Activated CD4-positive, alpha-beta memory T cell treated with anti-CD3 and anti-CD28 coated beads for 36 hours (primary cell): Measurements from ENCODE around the gene P2RY14. TPM values are rescaled to one million over a fixed set of nuclear protein-coding genes. Genes with fewer than 3 reads are reported as not detected.
"Not testable (repeated sequence)": the region's sequence is repeated elsewhere in the genome, so short reads cannot be mapped to it uniquely, and the experiment has no call there.

Experiments
- CTCF ChIA-PET: fragments of 350-600 bp; sonication (Branson Sonifier 250); formaldehyde crosslinking; loops from one replicate; lab custom pipeline; 2021; ENCODE audit warnings: antibody characterized with exemption, inconsistent platforms; lab: Charles Lee
- POLR2A ChIA-PET: fragments of 350-600 bp; sonication (Branson Sonifier 250); formaldehyde crosslinking; loops from one replicate; lab custom pipeline; 2021; ENCODE audit warnings: antibody characterized with exemption; lab: Charles Lee
- DNase-seq: peaks from one replicate; pipeline ENCODE4 v3.0.0-alpha.2; 2020
- H3K27ac Mint-ChIP-seq: one replicate; pipeline ENCODE4 v1.8.0; 2021; ENCODE audit warnings: mixed read lengths
- H3K27me3 Mint-ChIP-seq: one replicate; pipeline ENCODE4 v1.8.0; 2021; ENCODE audit warnings: mixed read lengths
- H3K36me3 Mint-ChIP-seq: one replicate; pipeline ENCODE4 v1.8.0; 2021; ENCODE audit warnings: mixed read lengths
- H3K4me1 Mint-ChIP-seq: one replicate; pipeline ENCODE4 v1.8.0; 2021; ENCODE audit warnings: low read depth, mixed read lengths
- H3K4me3 Mint-ChIP-seq: one replicate; pipeline ENCODE4 v1.8.0; 2021; ENCODE audit warnings: mild to moderate bottlenecking, mixed read lengths
- H3K9me3 Mint-ChIP-seq: one replicate; pipeline ENCODE4 v1.8.0; 2021; ENCODE audit warnings: mixed read lengths
- intact Hi-C: fragments of 100-400 bp; cut with micrococcal nuclease; formaldehyde crosslinking; loops from one replicate; pipeline ENCODE4 v1.15.1; 2023
- total RNA-seq, 2 experiments: library from RNA; stranded (reverse); gene quantifications; one replicate each; pipeline ENCODE4 v1.2.3, GENCODE V29; 2021

Gene P2RY14
- total RNA-seq, 2 experiments from 2014 or later = 0.17 to 0.26 TPM

DNA sequence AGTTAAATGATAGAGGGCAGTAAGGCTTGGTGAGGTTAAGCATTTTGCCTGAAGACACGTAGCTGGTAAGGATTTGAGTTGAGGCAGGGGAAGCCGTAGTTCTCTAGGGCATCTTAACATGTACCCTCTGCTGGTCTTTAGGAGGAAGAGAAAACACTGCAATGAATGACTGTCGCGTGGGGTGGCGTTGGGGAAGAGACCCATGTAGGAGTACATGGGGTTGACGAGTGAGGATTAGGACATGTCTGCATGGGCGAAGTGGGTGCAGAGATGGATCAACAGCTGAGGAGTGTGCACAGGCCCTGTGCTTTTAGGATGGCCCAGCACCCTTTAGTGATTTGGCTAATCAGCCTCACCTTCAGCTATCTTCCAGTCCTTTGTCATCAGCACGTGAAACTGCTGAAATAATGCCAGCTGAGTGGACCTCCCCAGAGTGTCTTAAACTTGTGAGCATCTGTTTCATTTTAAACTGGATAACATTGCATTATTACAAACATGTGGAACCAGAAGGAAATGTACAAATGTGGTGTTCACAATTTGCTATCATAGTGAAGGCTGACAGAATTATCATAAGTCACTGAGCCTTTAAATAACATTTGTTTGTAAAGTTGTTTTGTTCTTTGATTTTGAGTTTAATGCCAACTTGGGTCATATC, 15.3 kb downstream of the P2RY14 start:
- H3K27me3 Mint-ChIP-seq = no peaks in the 10 kb centered on the region
- no peaks in the 10 kb centered on the region for H3K4me1 Mint-ChIP-seq
- POLR2A ChIA-PET = no interaction called here
- H3K9me3 Mint-ChIP-seq = no peaks in the 10 kb centered on the region
- H3K36me3 Mint-ChIP-seq = no peaks in the 10 kb centered on the region
- no peak for DNase-seq
- intact Hi-C loops = no loop called here
- H3K27ac Mint-ChIP-seq = no peak overlapping the region
- no peak overlapping the region for H3K4me3 Mint-ChIP-seq
- CTCF ChIA-PET = interaction anchor here (2.5 kb wide), 1 partner anchor 35 kb away, joined by 13 read pairs; no protein-coding TSS in a partner anchor

DNA sequence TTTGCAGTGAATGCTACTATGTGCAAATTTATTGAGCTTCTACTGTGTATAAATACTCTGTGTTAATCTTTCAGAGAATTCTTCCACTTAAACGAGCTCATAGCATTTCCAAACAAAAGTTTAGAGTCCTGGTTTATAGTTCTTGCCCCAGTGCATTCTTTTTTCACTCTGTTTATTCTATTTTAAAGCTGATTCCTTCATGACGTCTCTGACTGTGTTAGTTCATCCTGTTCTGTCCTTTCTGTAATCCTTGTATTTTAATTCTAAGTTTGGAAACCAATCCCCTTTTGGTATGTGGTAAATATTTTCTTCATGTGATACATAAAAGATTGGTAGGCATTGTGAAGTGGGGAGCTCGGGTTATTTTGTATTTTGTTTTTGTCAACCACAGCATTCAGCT, 18.7 kb downstream of the P2RY14 start:
- Mint-ChIP-seq H3K36me3 (no peaks in the 10 kb centered on the region), H3K27ac (no peak overlapping the region), H3K27me3 (no peaks in the 10 kb centered on the region), H3K4me1 (no peaks in the 10 kb centered on the region), H3K4me3 (no peak overlapping the region), H3K9me3 (no peaks in the 10 kb centered on the region)
- no peak for DNase-seq
- POLR2A ChIA-PET = no interaction called here
- intact Hi-C loops = no loop called here
- CTCF ChIA-PET = interaction anchor here (0.9 kb wide), 1 partner anchor 92 kb away, joined by 5 read pairs; no protein-coding TSS in a partner anchor

DNA sequence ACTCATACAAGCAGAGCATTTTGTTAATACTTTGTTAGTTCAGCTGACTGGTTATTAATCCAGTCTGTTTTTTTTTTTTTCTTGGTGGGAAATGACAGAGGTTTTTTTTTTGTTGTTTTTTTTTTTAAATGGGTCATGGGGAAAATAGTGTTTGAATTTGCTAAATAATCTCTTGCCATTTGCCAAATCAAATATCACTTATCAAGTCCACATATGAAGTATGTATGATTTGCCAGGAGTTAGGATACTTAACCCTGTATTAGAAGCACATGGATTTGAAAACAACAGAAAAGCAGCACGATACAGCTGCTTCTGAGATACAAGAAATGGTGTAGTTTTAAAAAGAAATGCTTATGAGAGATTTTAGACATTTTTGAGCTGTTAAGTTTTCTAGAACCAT, 21.6 kb downstream of the P2RY14 start:
- ChIA-PET CTCF (interaction anchor here (0.7 to 1.7 kb wide), 3 partner anchors 12 to 89 kb away, joined by 3 to 9 read pairs (median 4); no protein-coding TSS in a partner anchor), POLR2A (interaction anchor here (0.7 kb wide), 1 partner anchor 497 kb away, joined by 4 read pairs; no protein-coding TSS in a partner anchor)
- Mint-ChIP-seq H3K27me3 (no peaks in the 10 kb centered on the region), H3K4me1 (no peaks in the 10 kb centered on the region), H3K36me3 (no peaks in the 10 kb centered on the region), H3K4me3 (no peak overlapping the region), H3K9me3 (no peaks in the 10 kb centered on the region), H3K27ac (no peak overlapping the region)
- intact Hi-C loops = no loop called here
- DNase-seq = no peak

DNA sequence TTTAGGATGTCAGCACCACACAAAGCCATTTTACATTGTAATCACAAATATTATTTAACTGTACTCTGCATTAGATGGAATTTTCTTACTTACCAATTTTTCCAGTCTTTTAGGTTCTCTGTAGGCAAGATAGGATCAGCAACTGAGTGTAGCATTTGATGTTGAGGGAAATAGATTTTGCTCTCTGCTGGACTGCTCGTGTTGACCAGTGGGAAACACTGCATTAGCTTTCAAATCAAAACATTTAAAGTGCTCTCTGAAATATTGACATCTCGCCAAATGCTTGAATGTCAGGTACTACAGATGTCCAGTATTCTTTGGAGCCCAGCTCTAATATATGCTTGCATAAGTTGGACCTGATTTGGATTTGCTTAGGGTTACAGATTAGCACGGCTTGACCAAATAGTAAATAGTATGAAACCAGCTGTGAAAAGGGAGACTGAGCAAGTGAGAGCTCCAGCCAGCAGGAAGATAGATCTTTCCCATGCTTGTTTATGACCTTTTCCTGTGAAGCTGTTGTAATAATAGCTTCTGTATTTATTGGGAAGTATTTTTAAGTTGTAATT, 29.5 kb downstream of the P2RY14 start:
- Mint-ChIP-seq H3K4me1 (no peaks in the 10 kb centered on the region), H3K27ac (no peak overlapping the region), H3K9me3 (peaks cover 5% of the 10 kb centered on the region), H3K27me3 (no peaks in the 10 kb centered on the region), H3K4me3 (no peak overlapping the region), H3K36me3 (no peaks in the 10 kb centered on the region)
- intact Hi-C loops = no loop called here
- ChIA-PET CTCF (no interaction called here), POLR2A (no interaction called here)
- no peak for DNase-seq

DNA sequence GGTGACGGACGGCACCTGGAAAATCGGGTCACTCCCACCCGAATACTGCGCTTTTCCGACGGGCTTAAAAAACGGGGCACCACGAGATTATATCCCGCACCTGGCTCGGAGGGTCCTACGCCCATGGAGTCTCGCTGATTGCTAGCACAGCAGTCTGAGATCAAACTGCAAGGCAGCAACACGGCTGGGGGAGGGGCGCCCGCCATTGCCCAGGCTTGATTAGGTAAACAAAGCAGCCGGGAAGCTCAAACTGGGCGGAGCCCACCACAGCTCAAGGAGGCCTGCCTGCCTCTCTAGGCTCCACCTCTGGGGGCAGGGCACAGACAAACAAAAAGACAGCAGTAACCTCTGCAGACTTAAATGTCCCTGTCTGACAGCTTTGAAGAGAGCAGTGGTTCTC, 36.3 kb downstream of the P2RY14 start:
- DNase-seq, H3K36me3 Mint-ChIP-seq, H3K27me3 Mint-ChIP-seq, POLR2A ChIA-PET, H3K4me3 Mint-ChIP-seq, intact Hi-C loops, H3K9me3 Mint-ChIP-seq, H3K27ac Mint-ChIP-seq, CTCF ChIA-PET, H3K4me1 Mint-ChIP-seq: not testable (repeated sequence)

DNA sequence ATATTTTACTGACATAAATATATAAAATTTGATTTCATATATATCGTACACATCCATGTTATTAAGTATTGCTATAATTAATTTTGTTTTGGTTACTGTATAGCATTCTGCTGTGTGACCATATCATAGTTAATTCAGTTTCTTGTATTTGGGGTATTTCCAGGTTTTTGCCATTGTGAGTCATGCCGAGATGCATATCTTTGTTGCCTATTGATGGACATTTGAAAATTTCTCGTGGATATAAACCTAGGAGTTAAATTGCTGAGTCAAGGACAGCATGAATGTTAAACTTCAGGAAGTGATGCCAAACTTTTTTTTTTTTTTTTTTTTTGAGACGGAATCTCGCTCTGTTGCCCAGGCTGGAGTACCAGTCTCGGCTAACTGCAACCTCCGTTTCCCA, 41.6 kb downstream of the P2RY14 start:
- Mint-ChIP-seq H3K4me1 (no peaks in the 10 kb centered on the region), H3K4me3 (no peak overlapping the region), H3K27me3 (no peaks in the 10 kb centered on the region), H3K27ac (no peak overlapping the region), H3K9me3 (no peaks in the 10 kb centered on the region), H3K36me3 (no peaks in the 10 kb centered on the region)
- ChIA-PET CTCF (no interaction called here), POLR2A (no interaction called here)
- intact Hi-C loops = no loop called here
- no peak for DNase-seq

DNA sequence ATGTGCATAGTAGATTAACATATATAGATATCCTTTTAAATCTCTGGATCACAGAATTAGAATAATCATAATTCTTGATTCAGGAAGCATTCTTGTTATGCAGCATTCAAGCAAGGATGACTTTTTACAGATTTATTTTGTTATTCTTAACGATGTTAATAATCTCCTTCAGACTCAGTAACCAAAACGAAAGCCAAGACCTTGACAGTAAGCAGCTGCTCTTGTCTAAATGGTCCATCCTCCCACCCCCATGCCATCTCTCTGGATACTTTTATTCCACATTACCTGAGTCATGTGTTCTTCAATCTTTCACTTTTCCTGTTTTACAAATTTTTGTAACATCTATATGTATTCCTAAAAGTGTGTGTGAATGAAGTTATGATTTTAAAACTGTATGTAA, 42.0 kb downstream of the P2RY14 start:
- H3K9me3 Mint-ChIP-seq = no peaks in the 10 kb centered on the region
- no peaks in the 10 kb centered on the region for H3K4me1 Mint-ChIP-seq
- no peak overlapping the region for H3K4me3 Mint-ChIP-seq
- no peak overlapping the region for H3K27ac Mint-ChIP-seq
- intact Hi-C loops = no loop called here
- ChIA-PET CTCF (no interaction called here), POLR2A (no interaction called here)
- no peaks in the 10 kb centered on the region for H3K36me3 Mint-ChIP-seq
- H3K27me3 Mint-ChIP-seq = no peaks in the 10 kb centered on the region
- no peak for DNase-seq

DNA sequence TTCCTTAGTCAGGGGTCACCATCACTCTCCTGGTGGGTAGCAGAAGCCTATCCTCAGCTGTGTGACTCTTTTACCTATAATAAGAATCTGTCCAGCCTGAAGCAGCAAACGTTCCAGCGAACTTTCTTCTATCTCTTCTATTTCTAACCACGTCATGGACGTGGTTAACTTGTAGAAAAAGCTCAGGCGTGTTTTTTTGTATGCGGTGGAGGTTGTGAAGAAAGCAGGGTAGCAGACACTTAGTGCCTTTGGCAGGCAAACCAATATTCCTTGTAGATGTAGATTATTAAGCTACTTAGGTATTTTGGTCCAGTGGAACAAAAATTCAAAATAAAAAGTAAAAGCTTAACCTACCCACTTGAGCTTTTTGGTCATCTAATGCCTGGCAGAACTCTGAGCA, 43.5 kb downstream of the P2RY14 start:
- H3K36me3 Mint-ChIP-seq = no peaks in the 10 kb centered on the region
- POLR2A ChIA-PET = interaction anchor here (0.6 to 1.1 kb wide), 2 partner anchors 33 to 38 kb away, joined by 3 to 6 read pairs; no protein-coding TSS in a partner anchor
- CTCF ChIA-PET = interaction anchor here (0.8 to 2.1 kb wide), 5 partner anchors 19 to 79 kb away, joined by 3 to 10 read pairs (median 4); no protein-coding TSS in a partner anchor
- intact Hi-C loops = no loop called here
- no peaks in the 10 kb centered on the region for H3K9me3 Mint-ChIP-seq
- H3K4me3 Mint-ChIP-seq = no peak overlapping the region
- DNase-seq = no peak
- no peaks in the 10 kb centered on the region for H3K27me3 Mint-ChIP-seq
- no peak overlapping the region for H3K27ac Mint-ChIP-seq
- H3K4me1 Mint-ChIP-seq = peaks cover 11% of the 10 kb centered on the region

DNA sequence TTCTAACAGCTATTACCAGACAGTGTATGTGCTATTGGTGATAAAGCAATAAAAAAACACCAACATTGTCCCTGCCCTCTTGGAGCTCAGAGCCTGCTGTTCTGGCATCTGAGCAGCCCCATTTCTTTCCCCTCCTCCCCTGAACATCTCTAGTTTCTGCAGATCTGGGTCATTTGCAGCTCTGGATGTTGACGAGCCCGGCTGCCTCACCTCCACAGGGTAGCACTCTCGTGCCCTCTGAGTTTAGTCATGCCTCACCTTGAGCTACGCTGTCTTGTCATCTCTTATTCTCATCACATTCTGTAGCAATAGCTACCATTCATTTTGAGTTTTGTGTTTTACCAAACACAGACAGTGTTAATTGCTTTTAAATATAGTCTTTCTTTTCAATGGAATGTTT, 45.4 kb downstream of the P2RY14 start:
- Mint-ChIP-seq H3K4me3 (no peak overlapping the region), H3K27me3 (no peaks in the 10 kb centered on the region), H3K27ac (no peak overlapping the region), H3K9me3 (no peaks in the 10 kb centered on the region), H3K36me3 (no peaks in the 10 kb centered on the region), H3K4me1 (peaks cover 20% of the 10 kb centered on the region)
- POLR2A ChIA-PET = no interaction called here
- DNase-seq = no peak
- intact Hi-C loops = no loop called here
- CTCF ChIA-PET = interaction anchor here (1.4 to 1.5 kb wide), 3 partner anchors 50 to 95 kb away, joined by 3 to 7 read pairs (median 6); no protein-coding TSS in a partner anchor

DNA sequence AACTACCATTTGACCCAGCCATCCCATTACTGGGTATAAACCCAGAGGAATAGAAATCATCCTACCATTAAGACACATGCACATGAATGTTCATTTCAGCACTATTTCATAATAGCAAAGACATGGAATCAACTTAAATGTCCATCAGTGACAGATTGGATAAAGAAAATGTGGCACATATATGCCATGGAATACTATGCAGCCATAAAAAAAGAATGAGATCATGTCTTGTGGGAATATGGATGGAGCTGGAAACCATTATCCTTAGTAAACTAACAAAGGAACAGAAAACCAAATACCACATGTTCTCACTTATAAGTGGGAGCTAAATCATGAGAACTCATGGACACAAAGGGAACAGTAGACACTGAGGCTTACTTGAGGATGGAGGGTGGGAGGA, 45.9 kb downstream of the P2RY14 start:
- H3K27me3 Mint-ChIP-seq, DNase-seq, H3K27ac Mint-ChIP-seq, POLR2A ChIA-PET, H3K36me3 Mint-ChIP-seq, intact Hi-C loops, H3K9me3 Mint-ChIP-seq, H3K4me3 Mint-ChIP-seq: not testable (repeated sequence)
- H3K4me1 Mint-ChIP-seq = peaks cover 26% of the 10 kb centered on the region
- CTCF ChIA-PET = interaction anchor here (1.5 kb wide), 2 partner anchors 50 to 52 kb away, joined by 6 to 7 read pairs; no protein-coding TSS in a partner anchor

DNA sequence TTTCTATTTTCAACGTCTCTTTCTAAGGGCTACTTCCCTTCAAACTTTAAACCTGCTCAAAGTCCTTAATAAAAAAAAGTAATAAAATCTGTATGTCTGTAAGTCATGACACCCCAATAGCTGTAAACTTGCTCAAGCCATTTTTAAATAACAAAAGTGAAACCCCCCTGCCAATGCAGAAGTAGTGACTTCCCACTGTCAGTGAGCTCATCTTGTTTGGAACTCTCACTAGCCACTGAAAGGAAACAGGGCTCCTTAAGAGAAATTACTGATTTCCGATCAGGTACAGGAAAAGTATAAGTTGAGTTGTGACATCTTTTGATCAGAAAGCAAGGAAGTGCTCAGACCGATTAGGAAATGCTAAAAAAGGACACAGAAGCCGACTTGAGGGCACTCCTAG, 47.7 kb downstream of the P2RY14 start:
- H3K4me3 Mint-ChIP-seq = no peak overlapping the region
- intact Hi-C loops = no loop called here
- H3K36me3 Mint-ChIP-seq = no peaks in the 10 kb centered on the region
- CTCF ChIA-PET = interaction anchor here (0.6 to 7.1 kb wide), 6 partner anchors 49 to 688 kb away, joined by 3 to 155 read pairs (median 8); partner anchors contain the start of gene P2RY14
- peaks cover 40% of the 10 kb centered on the region for H3K4me1 Mint-ChIP-seq
- no peaks in the 10 kb centered on the region for H3K27me3 Mint-ChIP-seq
- POLR2A ChIA-PET = interaction anchor here (0.8 to 1.2 kb wide), 5 partner anchors 23 to 75 kb away, joined by 3 to 8 read pairs (median 3); partner anchors contain the start of gene P2RY14
- no peaks in the 10 kb centered on the region for H3K9me3 Mint-ChIP-seq
- no peak for DNase-seq
- H3K27ac Mint-ChIP-seq = no peak overlapping the region

DNA sequence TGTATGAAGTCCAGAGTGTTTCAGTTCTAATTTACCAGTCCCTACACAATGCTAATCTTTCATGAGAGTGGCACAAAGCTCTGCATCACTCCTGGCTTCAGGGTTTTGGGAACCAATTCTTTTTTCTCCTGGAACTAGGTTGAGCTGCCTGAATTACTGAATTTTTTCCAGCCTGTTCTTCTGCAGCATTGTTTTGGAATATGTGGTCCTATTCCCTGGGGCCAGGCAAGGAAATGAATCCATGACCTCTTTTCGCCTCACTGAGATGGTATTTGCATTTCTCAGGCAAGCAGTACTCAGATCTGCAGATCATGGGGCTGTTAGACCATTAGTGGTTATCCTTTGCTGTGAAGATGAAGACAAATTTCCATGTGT, 49.7 kb downstream of the P2RY14 start:
- H3K27me3 Mint-ChIP-seq = no peaks in the 10 kb centered on the region
- no peaks in the 10 kb centered on the region for H3K36me3 Mint-ChIP-seq
- DNase-seq = no peak
- ChIA-PET CTCF (interaction anchor here (0.8 to 7.1 kb wide), 34 partner anchors 9 to 690 kb away, joined by 3 to 155 read pairs (median 8); partner anchors contain the start of genes GPR87 and P2RY14), POLR2A (no interaction called here)
- H3K4me1 Mint-ChIP-seq = peaks cover 52% of the 10 kb centered on the region
- H3K9me3 Mint-ChIP-seq = no peaks in the 10 kb centered on the region
- peak overlapping the region; percentile 42 for H3K27ac Mint-ChIP-seq
- H3K4me3 Mint-ChIP-seq = no peak overlapping the region
- intact Hi-C loops = loop anchor here (1.0 to 5.0 kb wide), 3 partner anchors 36 to 611 kb away; no protein-coding TSS in a partner anchor
